GM19328 (cell line): ENCODE data around the gene C6orf62.
"Not testable (repeated sequence)": the region's sequence is repeated elsewhere in the genome, so short reads cannot be mapped to it uniquely, and the experiment has no call there.

Experiments used
- ATAC-seq: cut with Tn5 transposase; IDR thresholded peaks from one replicate; pipeline ENCODE4 v1.9.1; 2021; ENCODE audit warnings: mild to moderate bottlenecking, moderate library complexity; ENCODE audit not compliant: unreplicated experiment

The C6orf62 gene

DNA sequence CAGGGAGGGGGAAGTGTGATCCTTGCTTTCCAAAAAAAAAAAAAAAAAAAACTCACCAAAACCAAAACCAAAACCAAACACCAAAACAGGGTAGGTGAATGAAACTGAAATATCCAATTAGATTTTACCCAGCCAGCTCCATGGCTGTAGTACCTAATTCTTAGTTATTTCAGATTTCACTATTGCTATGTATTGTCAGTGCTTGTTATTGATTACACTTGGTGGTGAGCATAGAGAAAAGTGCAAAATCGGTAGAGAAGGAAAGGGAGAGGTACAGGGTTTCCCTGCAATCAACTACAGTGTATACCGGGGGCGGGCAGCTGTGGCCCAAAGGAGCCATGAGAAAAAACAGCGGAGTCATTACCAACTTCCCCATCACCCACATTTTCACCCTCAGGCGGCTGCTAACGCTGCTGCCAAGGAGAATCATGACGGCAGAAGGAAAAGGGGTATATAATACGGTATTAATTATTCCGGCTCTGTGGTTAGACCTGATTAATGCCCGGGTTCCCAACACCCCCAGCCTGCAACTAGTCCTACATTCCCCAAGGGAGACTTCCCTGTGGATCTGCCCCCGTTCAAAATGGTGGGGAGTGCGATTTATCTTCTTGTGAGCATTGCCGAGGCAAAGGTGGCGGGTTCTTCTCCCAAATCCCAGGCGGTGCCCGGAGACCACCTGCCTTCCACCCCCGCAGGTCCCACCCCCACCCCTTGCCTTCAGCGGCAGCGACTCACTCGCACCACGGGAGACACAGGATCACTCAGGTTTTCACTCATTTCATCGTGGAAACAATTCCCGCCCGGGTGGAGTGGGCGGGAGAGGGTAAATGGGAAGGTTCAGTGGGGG, at the start of gene C6orf62:
Gene C6orf62 (minus strand): TSS at position 30 of the 847 bp plus-strand sequence. CDS start 486 bp downstream, outside the sequence.
- ATAC-seq, result no peak

DNA sequence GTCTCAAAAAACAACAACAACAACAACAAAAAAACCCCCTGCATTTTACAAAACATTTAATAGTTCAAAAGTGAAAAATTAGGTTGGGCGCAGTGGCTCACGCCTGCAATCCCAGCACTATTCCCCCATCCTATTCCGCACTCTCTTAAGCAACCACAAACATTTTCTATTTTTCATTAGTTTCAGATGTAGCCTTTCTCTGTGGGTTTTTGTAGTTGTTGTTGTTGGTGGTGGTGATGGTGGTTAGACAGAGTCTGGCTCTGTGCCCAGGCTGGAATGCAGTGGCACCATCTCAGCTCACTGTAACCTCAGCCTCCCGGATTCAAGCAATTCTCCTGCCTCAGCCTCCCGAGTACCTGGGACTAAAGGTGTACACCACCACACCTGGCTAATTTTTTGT, 49.4 kb upstream of the C6orf62 start:
- ATAC-seq, result no peak

DNA sequence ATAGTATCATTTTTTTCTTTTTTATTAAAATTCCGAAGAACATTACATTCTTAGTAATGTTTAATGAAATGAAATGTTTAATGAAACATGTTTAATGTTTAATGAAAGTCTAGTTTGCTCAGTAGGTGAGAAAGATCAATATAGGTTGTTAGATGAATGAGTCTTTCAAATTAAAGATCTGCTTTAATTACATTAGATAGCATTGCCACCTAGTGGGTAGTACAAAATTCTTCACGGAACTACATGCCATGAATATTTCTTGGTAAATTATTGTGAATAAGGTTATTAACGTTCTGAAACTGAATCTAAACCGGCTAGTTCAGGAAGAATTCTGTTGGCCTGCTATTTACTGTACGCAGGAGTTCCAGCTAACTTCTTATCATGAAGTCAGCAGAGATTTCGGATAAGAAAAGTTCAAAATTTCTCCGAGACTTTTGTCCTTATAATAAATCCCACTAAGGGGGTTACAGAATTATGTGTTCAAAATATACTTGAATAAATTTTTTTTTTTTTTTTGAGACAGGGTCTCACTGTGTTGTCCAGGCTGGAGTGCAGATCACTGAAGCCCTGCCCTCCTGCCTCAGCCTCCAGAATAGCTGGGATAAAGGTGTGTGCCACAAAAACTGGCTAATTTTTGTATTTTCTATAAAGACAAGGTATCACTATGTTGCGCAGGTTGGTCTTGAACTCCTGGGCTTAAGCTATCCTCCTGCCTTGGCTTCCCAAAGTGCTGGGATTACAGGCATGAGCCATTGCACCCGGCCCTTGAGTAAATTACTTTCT, 47.9 kb upstream of the C6orf62 start:
- no peak for ATAC-seq

DNA sequence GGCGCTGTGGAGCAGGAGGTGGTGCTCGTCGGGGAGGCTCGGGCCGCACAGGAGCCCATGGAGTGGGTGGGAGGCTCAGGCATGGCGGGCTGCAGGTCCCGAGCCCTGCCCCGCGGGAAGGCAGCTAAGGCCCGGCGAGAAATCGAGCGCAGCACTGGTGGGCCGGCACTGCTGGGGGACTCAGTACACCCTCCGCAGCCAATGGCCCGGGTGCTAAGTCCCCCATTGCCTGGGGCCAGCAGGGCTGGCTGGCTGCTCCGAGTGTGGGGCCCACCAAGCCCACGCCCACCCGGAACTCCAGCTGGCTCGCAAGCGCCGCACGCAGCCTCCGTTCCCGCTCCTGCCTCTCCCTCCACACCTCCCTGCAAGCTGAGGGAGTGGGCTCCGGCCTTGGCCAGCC, 47.0 kb upstream of the C6orf62 start:
- not testable (repeated sequence) for ATAC-seq

DNA sequence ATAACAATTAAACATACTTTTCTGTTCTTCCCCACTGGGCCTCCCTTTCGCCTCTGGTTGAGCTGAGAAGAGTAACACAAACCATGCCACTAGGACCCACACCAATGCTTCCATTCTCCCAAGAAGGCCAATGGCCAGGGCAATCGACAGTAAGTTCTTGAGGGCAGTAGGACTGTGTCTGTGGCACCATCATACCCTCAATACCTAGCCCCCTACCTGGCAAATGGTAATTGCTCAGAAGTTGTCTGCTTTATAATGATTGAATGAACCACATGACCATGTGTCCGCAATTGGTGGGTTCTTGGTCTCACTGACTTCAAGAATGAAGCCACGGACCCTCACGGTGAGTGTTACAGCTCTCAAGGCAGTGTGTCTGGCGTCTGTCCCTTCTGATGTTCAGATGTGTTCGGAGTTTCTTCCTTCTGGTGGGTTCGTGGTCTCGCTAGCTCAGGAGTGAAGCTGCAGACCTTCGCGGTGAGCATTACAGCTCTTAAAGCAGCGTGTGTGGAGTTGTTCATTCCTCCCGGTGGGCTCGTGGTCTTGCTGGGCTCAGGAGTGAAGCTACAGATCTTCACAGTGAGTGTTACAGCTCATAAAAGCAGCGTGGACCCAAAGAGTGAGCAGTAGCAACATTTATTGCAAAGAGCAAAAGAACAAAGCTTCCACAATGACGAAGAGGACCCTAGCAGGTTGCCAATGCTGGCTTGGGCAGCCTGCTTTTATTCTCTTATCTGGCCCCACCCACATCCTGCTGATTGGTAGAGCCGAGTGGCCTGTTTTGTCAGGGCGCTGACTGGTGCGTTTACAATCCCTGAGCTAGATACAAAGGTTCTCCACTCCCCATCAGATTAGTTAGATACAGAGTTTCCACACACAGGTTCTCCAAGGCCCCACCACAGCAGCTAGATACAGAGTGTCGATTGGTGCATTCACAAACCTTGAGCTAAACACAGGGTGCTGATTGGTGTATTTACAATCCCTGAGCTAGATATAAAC, 46.2 kb upstream of the C6orf62 start:
- not testable (repeated sequence) for ATAC-seq

DNA sequence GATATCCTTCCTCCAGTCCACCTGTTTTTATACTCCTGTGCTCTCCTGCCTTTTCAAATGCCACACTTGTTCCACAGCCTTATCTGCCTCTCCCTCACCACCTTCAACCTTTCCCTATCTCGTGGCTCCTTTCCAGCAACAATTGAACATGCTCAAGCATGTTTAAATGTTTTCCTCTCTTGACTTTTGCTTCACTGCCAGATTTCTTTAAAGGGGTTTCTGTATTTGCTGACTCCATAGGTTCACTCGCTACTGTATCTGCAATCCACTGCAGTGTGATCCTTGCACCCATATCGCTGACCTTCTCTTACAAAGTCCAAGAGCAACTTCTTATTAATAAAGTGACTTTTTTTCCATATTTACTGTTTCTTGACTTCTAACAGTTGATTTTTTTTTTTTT, 44.6 kb upstream of the C6orf62 start:
- no peak for ATAC-seq

DNA sequence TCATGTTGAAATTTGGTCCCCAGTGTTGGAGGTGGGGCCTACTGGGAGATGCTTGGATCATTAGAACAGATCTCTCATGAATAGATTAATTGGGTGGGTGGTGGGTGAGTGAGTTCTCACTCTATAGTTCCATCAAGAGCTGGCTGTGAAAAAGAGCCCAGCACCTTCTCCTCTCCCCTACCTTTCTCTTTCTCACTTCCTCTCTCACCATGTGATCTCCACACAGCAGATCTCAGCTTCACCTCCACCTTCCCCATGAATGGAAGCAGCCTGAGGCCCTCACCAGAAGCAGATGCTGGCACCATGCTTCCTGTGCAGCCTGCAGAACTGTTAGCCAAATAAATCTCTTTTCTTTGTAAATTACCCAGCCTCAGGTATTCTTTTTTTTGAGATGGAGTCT, 42.9 kb upstream of the C6orf62 start:
- ATAC-seq, result no peak

DNA sequence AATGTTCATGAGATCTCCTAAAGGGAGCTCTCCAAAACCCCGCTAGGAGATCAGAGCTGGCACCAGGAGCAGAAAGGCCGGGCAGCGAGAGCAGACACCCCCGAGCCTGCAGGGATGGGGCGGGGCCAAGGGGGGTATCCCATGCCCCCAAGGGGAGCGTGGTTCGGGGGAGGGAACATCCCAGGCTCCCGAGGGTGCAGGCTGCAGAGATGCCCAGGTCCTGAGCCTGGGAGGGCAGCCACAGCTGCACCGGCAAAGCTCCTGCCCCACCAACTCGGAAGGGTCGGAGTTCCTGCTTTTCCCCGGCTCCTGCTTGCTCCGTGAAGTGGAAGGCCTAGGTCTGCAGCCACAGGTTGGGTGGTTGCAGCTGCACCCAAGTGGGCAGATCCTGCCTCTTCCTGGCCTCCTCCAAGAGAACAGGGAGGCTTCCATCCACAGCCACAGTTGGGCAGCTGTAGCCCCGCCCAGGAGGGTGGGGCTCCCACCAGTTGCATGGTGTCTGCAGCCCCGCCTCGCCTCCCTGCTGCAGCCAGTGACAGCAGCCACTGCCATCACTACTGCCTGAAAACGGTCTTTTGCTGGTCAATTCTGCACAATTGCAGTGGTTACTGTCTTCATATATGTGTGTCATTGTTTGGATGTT, 42.4 kb upstream of the C6orf62 start:
- ATAC-seq, result no peak

DNA sequence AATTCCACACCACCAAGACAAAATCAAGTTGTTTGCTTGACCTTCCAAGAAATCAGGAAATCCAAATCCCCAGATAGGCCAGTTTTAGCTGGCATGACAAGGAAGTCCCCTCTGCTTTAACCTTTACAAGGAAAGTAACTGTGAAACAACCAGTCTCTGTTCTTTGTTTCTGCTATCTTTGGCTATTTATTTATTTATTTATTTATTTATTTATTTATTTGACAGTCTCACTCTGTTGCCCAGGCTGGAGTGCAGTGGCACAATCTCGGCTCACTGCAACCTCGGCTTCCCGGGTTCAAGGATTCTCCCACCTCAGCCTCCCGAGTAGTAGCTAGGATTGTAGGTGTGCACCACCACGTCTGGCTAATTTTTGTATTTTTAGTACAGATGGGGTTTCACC, 41.3 kb upstream of the C6orf62 start:
- no peak for ATAC-seq

DNA sequence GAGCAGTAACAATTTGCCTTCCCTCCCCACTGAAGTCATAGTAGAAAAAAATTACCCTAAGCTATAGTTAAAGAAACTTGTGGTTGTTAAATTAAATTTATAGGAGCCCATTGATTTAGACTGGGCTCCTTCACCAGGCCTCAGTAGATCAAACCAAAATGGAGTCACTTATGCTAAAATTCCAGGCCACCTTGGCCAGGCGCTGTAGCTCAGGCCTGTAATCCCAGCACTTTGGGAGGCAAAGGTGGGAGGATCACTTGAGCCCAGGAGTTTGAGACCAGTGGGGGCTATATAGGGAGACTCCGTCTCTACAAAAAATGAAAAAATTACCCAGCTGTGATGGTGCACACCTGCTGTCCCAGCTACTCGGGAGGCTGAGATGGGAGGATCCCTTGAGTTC, 40.8 kb upstream of the C6orf62 start:
- no peak for ATAC-seq

DNA sequence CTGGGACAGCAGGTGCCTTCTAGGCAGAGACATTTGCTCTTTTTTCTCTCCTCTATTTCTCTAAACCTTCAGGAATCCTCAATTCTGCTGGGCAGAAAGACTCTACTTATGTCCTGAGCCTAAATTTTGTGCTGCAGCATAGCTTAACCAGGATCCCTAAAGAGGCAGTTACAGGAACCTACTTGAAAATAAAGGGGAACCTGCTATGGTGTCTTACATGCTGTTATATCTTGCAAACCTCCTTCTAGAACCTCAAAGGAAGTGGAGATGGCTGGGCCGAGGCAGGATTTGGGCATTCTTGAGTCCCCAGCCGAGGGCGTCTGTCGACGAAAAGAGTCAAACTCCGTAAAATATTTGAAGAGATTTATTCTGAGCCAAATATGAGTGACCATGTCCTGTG, 38.7 kb upstream of the C6orf62 start:
- ATAC-seq, result no peak

DNA sequence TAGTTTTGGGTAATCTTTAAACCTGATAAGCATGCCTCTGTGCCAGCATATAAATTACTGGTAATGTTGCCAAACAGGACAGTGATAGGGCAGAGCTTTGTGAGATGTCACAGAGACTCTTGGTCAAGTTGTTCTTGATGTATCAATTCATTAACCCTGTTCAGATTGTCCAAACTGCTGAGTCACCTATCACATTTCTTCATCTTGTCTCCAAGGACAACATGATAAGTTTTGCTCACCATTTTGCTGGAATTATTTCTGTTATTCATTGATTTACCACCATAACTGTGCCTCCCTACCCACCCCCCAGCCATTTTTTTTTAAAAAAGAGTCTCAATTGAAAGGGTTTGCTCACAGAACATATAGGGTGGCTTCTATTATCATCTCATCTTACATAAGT, 36.3 kb upstream of the C6orf62 start:
- no peak for ATAC-seq

DNA sequence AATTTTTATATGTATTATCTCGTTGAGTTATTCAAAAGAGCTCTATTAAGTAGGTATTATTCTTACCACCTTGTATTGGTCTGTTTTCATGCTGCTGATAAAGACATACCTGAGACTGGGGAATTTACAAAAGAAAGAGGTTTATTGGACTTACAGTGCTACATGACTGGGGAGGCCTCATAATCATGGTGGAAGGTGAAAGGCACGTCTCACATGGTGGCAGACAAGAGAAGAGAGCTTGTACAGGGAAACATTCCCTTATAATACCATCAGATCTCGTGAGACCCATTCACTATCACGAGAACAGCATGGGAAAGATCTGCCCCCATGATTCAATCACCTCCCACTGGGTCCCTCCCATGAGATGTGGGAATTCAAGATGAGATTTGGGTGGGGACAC, 35.4 kb upstream of the C6orf62 start:
- not testable (repeated sequence) for ATAC-seq

DNA sequence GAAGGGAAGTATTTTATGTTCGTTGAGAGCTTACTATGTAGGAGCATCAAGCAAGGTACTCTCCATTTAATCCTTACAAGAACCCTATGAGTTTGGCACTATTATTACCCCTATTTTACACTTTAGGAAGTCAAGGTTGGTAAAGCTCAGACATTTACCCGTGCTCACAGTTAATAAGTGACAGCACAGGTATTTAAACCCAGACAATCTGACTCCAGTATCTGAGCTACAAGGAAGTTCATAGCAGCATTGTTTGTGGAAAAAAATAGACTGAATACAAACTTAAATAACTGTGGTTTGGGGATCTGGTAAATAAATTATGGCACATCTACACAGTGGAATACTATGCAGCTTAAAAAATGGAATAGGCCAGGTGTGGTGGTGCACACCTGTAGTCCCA, 34.6 kb upstream of the C6orf62 start:
- ATAC-seq, result no peak

DNA sequence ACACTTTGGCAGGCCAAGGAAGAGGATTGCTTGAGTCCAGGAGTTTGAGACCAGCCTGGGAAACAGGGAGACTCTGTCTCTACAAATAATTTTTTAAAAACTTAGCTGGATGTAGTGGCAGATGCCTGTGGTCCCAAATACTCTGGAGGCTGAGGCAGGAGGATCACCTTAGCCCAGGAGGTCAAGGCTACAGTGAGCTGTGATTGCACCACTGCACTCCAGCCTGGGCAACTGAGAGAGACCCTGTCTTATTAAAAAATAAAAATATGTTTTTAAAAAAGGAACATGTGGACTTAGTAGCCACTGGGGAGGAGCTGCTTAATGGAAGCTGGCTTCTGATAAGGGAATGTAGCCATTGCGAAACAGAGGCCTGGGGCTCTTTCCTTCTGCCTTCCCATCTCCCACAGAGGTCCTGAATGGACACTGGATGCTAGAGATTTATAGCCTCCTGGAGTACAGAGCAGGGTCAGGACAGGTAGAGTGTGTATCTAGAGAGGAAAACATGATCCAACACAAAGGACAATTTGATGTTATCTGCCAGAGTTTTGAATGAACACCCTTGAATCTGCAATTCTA, 34.1 kb upstream of the C6orf62 start:
- no peak for ATAC-seq

DNA sequence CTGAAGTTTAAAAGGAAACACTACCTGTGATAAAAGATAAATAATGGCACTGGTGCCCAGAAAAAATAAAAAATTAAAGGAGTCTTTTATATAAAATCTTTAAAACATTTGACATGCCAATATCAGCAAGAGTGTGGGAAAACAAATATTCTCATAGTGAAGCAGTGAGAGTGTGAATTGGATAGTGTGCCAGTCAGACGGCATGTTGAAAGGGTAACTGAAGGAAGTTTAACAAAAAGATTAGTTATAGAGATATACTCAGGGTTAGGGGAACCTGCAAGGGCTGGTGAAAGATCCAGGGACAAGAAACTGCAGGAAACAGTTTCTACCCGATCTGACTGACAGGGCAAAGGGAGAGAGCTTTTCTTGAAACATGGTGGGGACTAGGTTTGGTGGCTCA, 33.5 kb upstream of the C6orf62 start:
- no peak for ATAC-seq

DNA sequence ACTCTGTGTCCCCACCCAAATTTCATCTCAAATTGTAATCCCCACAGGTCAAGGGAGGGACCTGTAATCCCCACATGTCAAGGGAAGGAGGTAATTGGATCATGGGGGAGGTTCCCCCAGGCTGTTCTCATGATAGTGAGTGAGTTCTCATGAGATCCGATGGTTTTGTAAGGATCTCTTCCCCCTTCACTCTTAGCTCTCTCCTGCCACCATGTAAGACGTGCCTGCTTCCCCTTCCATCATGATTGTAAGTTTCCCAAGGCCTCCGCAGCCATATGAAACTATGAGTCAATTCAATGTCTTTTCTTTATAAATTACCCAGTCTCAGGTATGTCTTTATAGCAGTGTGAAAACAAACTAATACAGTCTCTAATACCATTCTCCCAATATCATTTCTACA, 31.9 kb upstream of the C6orf62 start:
- not testable (repeated sequence) for ATAC-seq

DNA sequence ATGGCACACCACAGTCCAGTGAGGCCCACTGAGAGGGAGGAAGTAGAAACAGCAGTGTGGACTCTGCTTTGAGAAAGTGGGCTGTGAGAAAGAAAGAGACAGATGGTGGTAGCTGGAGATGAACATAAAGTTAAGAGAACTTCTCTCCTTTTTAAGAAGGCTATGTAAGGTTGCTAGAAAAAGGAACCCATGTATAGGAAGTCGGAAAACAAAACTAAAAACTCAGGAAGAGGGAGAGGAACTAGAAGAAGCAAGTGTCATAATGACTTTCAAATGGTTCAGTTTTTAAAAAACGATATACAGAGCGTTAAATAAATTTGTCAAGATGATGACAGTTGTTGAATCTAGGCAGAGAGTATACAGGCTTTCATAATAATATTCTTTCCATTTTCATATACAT, 30.3 kb upstream of the C6orf62 start:
- ATAC-seq, result no peak

DNA sequence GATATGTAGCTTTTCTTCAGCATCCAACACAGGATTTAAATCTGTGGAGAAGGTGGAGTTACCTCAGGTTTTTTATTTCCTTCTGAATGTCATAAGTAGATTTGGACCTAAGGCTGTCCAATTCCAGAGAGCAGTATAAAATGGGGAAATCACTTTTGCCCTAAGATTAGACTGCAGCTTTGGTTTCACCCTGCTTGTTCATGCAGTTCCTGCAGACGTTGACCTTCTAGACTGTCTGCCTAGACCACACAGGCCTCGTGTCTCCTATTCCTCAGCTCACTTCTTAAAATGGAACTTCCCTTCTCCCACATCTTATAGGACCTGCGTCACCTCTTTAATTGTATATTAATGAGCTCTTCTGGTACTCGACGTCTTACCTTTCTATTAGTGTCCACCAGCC, 26.0 kb upstream of the C6orf62 start:
- no peak for ATAC-seq

DNA sequence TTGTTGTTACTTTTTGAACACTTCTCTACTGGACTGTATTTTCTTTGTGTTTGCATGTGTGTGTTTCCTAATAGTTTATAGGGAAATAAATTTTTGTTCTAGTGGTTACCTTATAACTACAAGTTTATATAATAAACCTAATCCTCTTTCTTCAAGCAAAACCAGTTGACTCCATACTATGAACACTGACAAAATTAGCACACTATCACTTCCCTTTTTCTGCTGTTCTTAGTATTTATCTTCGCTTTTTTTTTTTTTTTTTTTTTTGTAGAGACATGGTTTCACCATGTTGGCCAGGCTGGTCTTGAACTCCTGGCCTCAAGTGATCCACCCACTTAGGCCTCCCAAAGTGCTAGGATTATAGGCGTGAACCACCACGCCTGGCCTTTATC, 25.0 kb upstream of the C6orf62 start:
- ATAC-seq, result no peak
